Activated naive CD8-positive, alpha-beta T cell (primary cell): ENCODE results near the gene DMD.

Experiments
- H3K27ac Mint-ChIP-seq: one replicate; pipeline ENCODE4 v1.8.0; 2021; ENCODE audit warnings: mixed read lengths
- H3K27me3 Mint-ChIP-seq: one replicate; pipeline ENCODE4 v1.8.0; 2021; ENCODE audit warnings: mixed read lengths
- H3K36me3 Mint-ChIP-seq: one replicate; pipeline ENCODE4 v1.8.0; 2021; ENCODE audit warnings: mixed read lengths
- H3K4me1 Mint-ChIP-seq: one replicate; pipeline ENCODE4 v1.8.0; 2021; ENCODE audit warnings: low read depth, mixed read lengths
- H3K4me3 Mint-ChIP-seq: one replicate; pipeline ENCODE4 v1.8.0; 2021; ENCODE audit warnings: mild to moderate bottlenecking, mixed read lengths
- H3K9me3 Mint-ChIP-seq: one replicate; pipeline ENCODE4 v1.8.0; 2021; ENCODE audit warnings: low read depth, mixed read lengths

DMD gene

GRCh38 chrX:31663172-31663571 is 1548.2 kb downstream of the DMD start:
- Mint-ChIP-seq H3K27me3 (no peaks in the 10 kb centered on the region), H3K27ac (no peak overlapping the region)

DNA sequence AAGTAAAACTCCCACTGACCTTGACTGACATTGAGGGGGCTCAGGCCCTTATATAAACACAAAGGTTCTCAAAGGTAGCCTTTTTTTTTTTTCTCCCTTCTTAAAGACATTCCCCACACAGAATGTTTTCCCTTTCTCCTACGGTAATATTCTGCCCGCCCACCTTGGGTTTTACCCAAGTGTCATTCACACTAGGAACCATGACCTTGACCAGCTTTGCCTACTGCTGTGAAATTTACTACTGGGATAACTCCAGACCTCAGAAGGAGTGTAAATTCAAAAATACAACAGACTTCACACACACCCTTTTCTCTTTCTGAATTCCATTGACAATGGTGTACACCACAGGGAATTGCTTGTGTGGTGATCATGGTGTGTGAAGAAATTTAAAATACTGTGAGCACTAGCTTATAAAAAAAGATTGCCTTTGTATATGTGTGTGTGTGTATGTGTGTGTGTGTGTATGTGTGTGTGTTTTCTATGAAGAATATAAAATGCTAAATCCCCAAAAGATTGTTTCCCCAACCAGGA is 1550.0 kb downstream of the DMD start:
- Mint-ChIP-seq H3K4me1 (no peaks in the 10 kb centered on the region), H3K27ac (no peak overlapping the region), H3K27me3 (no peaks in the 10 kb centered on the region), H3K9me3 (no peaks in the 10 kb centered on the region), H3K4me3 (no peak overlapping the region), H3K36me3 (no peaks in the 10 kb centered on the region)

More at GRCh38 chrX:31663172-31663571, 1548.2 kb downstream of the DMD start:
- Mint-ChIP-seq H3K36me3 (no peaks in the 10 kb centered on the region), H3K9me3 (no peaks in the 10 kb centered on the region), H3K4me1 (no peaks in the 10 kb centered on the region), H3K4me3 (no peak overlapping the region)

- H3K27ac Mint-ChIP-seq, result no peak overlapping the region
- H3K9me3 Mint-ChIP-seq, result no peaks in the 10 kb centered on the region
- H3K4me3 Mint-ChIP-seq, result no peak overlapping the region
- no peaks in the 10 kb centered on the region for H3K4me1 Mint-ChIP-seq
- H3K27me3 Mint-ChIP-seq, result no peaks in the 10 kb centered on the region
- H3K36me3 Mint-ChIP-seq, result no peaks in the 10 kb centered on the region
These were observed 1553.0 kb downstream of the DMD start for GRCh38 chrX:31658360-31658759.

DNA sequence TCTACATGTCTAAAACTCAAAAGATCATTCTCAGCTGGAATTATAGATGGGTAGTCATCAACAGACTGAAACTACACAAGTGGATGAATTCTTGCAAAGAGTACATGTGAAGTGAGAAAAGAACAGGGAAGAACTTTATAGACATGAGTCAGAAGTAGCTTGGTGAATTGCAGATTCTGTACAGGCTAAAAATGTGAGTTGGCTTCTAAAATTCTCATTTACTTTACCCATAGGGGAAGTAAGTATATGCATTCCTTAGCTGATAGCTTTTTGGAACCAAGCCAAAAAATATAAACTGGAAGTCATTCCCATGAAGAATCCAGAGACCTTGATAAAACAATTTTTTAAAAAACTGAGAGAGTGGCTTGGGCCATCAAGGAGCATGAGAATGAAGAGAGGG is 1555.3 kb downstream of the DMD start:
- Mint-ChIP-seq H3K4me1 (no peaks in the 10 kb centered on the region), H3K4me3 (no peak overlapping the region), H3K27me3 (peaks cover 2% of the 10 kb centered on the region), H3K27ac (no peak overlapping the region), H3K36me3 (no peaks in the 10 kb centered on the region), H3K9me3 (no peaks in the 10 kb centered on the region)

DNA sequence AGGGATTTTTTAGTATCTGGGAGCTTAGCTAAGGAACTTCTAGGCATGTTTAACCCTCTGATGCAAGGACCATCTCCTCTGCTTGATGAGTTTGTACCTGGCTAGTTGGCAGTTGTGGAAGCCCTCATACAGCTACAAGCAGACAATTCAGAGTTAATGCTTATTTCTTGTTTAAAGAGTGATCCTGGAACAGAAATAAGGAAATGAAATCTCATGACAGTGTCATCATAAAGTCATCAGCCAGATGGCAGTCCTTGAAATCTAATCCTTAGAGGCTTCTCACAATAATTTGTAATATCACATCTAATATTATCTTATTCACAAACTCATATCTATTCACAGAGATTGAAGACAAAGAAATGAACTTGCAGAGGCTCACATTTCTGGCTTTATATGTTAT is 1557.9 kb downstream of the DMD start:
- no peaks in the 10 kb centered on the region for H3K4me1 Mint-ChIP-seq
- H3K27ac Mint-ChIP-seq, result no peak overlapping the region

DNA sequence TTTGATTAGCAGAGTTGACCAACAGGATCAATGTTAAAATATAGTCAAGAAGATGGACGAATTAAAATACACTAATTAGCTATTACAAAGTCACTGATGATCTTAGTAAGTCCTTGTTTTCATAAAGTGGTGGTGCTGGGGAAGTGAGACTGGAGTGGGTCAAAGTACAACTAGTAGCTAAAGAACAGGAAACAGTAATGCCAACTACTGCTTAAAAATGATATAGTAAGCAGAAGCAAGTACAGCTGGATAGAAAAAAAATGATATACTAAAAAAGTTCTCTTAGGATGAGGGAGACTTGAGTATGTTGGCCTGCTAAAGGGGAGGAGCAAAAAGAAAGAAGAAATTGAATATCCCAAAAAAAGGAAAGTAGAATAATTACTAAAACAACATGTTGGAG is 1558.7 kb downstream of the DMD start:
- Mint-ChIP-seq H3K27me3 (peaks cover 2% of the 10 kb centered on the region), H3K9me3 (no peaks in the 10 kb centered on the region), H3K4me3 (no peak overlapping the region), H3K36me3 (no peaks in the 10 kb centered on the region), H3K27ac (no peak overlapping the region), H3K4me1 (no peaks in the 10 kb centered on the region)

More for the DNA sequence above, 1557.9 kb downstream of the DMD start:
- Mint-ChIP-seq H3K4me3 (no peak overlapping the region), H3K36me3 (no peaks in the 10 kb centered on the region), H3K9me3 (no peaks in the 10 kb centered on the region), H3K27me3 (peaks cover 2% of the 10 kb centered on the region)

DNA sequence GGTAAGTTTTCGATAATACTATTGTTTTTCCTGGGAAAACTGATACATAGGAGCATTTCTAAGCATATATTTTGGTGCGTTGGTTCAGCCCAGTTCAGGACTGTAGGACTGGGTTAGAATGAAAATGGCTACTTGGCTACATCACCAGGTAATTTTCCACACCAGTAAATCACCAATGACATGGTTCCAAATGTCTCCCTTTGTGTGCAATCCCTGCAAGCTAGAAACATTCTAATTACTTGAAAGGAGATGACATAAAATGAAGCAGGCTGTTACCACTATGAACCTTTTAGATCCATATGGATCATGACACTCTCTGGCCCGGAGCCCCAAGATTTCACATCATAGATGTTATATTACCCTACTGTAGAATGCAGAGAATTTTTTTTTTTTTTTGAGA is 1562.1 kb downstream of the DMD start:
- Mint-ChIP-seq H3K27ac (no peak overlapping the region), H3K36me3 (no peaks in the 10 kb centered on the region), H3K9me3 (no peaks in the 10 kb centered on the region), H3K27me3 (peaks cover 2% of the 10 kb centered on the region), H3K4me3 (no peak overlapping the region), H3K4me1 (no peaks in the 10 kb centered on the region)

- no peaks in the 10 kb centered on the region for H3K9me3 Mint-ChIP-seq
- H3K27ac Mint-ChIP-seq, result no peak overlapping the region
- no peaks in the 10 kb centered on the region for H3K27me3 Mint-ChIP-seq
- no peak overlapping the region for H3K4me3 Mint-ChIP-seq
- no peaks in the 10 kb centered on the region for H3K4me1 Mint-ChIP-seq
- no peaks in the 10 kb centered on the region for H3K36me3 Mint-ChIP-seq
These were observed 1578.0 kb downstream of the DMD start for GRCh38 chrX:31633349-31633748.

- Mint-ChIP-seq H3K27me3 (no peaks in the 10 kb centered on the region), H3K36me3 (no peaks in the 10 kb centered on the region), H3K9me3 (no peaks in the 10 kb centered on the region), H3K4me3 (no peak overlapping the region), H3K4me1 (no peaks in the 10 kb centered on the region), H3K27ac (no peak overlapping the region)
These were observed 1582.2 kb downstream of the DMD start for GRCh38 chrX:31629195-31629594.

DNA sequence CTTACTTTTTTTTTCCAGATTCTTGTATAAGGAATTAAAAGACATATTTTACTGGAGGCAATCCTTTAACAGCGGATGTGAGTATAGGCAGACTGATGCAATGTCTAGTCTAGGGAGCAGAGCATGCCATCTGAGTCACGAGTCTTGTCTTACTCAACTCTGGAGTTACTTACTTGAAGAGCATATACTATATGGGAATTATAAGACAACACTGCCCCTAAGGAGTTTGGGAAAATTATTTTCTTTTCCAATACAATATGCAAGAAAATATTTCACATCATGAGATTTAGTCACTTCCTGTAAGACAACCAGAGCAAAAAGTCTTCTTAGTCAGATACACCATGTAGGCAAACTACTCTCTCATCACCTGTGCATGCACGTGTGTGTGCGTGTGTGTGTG is 1602.2 kb downstream of the DMD start:
- Mint-ChIP-seq H3K9me3 (no peaks in the 10 kb centered on the region), H3K4me3 (no peak overlapping the region), H3K36me3 (no peaks in the 10 kb centered on the region), H3K4me1 (no peaks in the 10 kb centered on the region), H3K27ac (no peak overlapping the region), H3K27me3 (no peaks in the 10 kb centered on the region)

DNA sequence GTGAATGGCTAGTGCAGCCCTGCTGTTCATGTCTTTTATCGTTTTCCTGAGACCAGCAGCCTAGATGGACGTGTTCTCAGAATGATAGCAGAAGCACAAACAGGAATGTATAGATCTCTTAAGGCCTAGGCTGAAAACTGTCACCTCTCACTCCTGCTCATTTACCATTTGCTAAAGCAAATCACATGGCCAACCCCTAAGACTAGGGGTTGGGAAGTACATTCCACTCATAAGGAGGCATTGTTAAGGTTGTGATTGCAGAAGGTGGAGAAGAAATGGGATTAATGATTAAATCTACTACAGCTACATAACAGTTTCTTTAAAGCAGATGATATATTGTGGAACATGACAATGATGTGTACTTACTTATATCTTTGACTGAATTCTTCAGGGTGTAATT is 1602.7 kb downstream of the DMD start:
- no peak overlapping the region for H3K27ac Mint-ChIP-seq
- no peaks in the 10 kb centered on the region for H3K4me1 Mint-ChIP-seq
- H3K27me3 Mint-ChIP-seq, result no peaks in the 10 kb centered on the region
- H3K36me3 Mint-ChIP-seq, result no peaks in the 10 kb centered on the region
- H3K9me3 Mint-ChIP-seq, result no peaks in the 10 kb centered on the region
- no peak overlapping the region for H3K4me3 Mint-ChIP-seq

DNA sequence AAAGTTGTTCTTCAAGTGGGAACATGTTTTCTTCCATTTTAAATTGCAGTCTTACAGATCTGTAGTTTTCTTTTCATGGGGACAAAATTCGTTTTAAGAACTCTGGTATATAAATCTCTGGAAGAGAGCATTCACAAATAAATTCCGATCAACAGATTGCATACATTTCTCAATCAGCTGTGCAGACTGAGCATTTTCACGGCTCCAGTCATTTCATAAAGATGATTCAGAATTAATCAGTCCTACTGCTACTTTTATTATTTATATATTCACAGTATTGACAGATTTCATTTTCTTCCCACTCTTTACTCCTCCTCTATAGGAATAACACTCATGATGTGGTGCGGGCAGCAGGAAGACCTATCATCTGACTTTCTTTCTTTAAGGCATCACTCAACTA is 1604.6 kb downstream of the DMD start:
- no peak overlapping the region for H3K27ac Mint-ChIP-seq
- H3K4me3 Mint-ChIP-seq, result no peak overlapping the region
- no peaks in the 10 kb centered on the region for H3K36me3 Mint-ChIP-seq
- no peaks in the 10 kb centered on the region for H3K4me1 Mint-ChIP-seq
- H3K27me3 Mint-ChIP-seq, result no peaks in the 10 kb centered on the region
- H3K9me3 Mint-ChIP-seq, result no peaks in the 10 kb centered on the region

- Mint-ChIP-seq H3K27ac (no peak overlapping the region), H3K27me3 (no peaks in the 10 kb centered on the region), H3K4me3 (no peak overlapping the region), H3K9me3 (no peaks in the 10 kb centered on the region), H3K36me3 (no peaks in the 10 kb centered on the region), H3K4me1 (no peaks in the 10 kb centered on the region)
These were observed 1606.6 kb downstream of the DMD start for GRCh38 chrX:31604629-31605221.

DNA sequence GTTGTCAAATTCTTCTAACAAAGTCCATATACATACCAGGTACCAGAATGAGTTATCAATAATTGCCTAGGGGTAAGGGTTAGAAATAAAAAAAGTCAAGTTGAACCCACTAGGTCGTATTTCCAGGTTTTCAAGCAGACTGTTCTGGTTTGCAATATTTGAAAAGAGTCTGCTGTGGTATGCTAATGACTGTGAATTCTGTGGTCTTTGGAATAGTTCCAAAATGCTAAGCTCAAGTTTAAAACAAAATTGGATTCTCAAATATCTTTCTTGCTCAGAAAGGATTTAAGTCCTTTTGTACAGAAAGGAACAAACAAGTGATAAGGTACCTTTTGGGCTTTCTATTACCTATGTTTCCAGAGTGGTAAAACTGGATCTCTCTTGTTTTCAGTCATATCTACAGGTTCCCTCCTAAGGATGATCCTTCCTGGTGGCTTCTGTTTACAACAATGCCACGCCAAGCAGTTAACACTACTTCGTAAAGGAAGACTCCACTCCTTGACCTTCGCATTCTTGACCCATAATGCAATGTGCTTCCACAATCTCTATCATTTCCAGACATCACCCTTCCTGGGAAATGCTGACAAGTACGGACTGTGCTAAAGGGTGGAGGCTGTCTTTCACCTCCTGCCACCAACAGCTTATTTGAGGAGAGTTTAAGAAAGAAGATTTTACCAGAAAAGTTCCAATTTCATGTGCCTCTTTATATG is 1607.8 kb downstream of the DMD start:
- H3K4me1 Mint-ChIP-seq, result no peaks in the 10 kb centered on the region
- H3K4me3 Mint-ChIP-seq, result no peak overlapping the region
- H3K27ac Mint-ChIP-seq, result no peak overlapping the region
- no peaks in the 10 kb centered on the region for H3K36me3 Mint-ChIP-seq
- no peaks in the 10 kb centered on the region for H3K9me3 Mint-ChIP-seq
- H3K27me3 Mint-ChIP-seq, result no peaks in the 10 kb centered on the region

DNA sequence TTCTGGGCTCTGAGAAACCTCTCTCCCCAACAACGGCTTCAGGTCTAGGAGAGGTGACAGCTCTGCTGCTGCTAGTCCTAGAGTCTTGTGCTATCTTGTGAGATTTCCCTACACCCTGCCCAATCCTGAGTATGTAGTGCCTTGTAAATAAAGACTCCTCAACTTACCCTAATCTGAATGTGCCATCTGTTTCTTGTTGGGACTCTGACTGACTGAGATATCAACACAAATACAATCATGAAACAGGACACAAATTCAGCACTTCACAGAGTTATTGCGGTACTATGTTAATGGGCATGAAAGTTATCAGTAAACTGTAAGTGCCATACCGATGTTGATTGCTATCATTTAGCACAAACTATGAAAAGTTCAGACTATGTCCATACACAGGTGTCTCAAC is 1610.5 kb downstream of the DMD start:
- Mint-ChIP-seq H3K4me1 (no peaks in the 10 kb centered on the region), H3K36me3 (no peaks in the 10 kb centered on the region), H3K9me3 (no peaks in the 10 kb centered on the region), H3K27ac (no peak overlapping the region), H3K4me3 (no peak overlapping the region), H3K27me3 (no peaks in the 10 kb centered on the region)

DNA sequence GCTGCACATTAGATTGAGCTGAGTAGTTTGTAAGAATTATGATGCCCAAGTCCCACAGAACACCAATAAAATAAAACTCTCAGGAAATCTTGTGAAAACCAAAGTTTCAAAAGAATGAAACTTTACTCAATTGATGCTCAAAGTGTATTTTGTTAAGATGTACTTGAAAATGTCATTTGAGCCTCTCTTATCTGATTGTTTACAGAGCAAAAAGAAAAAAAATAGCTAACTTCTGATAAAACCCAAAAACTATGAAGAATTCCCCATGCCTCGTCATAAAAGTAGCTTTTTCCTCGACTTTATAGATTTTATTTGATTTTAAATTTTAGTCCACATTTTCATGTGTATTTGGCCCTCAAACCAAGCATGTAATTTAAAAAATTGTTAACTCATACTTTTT is 1618.0 kb downstream of the DMD start:
- Mint-ChIP-seq H3K4me1 (no peaks in the 10 kb centered on the region), H3K36me3 (no peaks in the 10 kb centered on the region), H3K27me3 (no peaks in the 10 kb centered on the region), H3K27ac (no peak overlapping the region), H3K9me3 (no peaks in the 10 kb centered on the region), H3K4me3 (no peak overlapping the region)
